Stimulated activated naive CD8-positive, alpha-beta T cell treated with anti-CD3 and anti-CD28 coated beads, Interleukin-15, amount 100 ng/mL, for 72 hours (primary cell): ENCODE data around the gene SVIL.
A peak's percentile ranks its signal among the peaks of the same experiment; 100 is the strongest.
"Not testable (repeated sequence)": the region's sequence is repeated elsewhere in the genome, so short reads cannot be mapped to it uniquely, and the experiment has no call there.

Source experiments
- ATAC-seq: fragments of 150-1000 bp; cut with Tn5 transposase; 2 replicates; pipeline ENCODE4 v1.10.0; 2021; ENCODE audit warnings: mild to moderate bottlenecking, moderate library complexity
- DNase-seq, 2 donors: peaks; one replicate each; pipeline ENCODE4 v3.0.0; 2021 to 2022
- H3K27ac Mint-ChIP-seq, 2 donors: one replicate each; pipeline ENCODE4 v1.8.0; 2022; ENCODE audit warnings: mild to moderate bottlenecking in 2 of 2, mixed read lengths in 2 of 2, moderate library complexity in 2 of 2
- H3K27me3 Mint-ChIP-seq: one replicate; pipeline ENCODE4 v1.8.0; 2022; ENCODE audit warnings: mixed read lengths
- H3K4me1 Mint-ChIP-seq: one replicate; pipeline ENCODE4 v1.8.0; 2022; ENCODE audit warnings: mild to moderate bottlenecking, mixed read lengths
- H3K4me3 Mint-ChIP-seq, 2 donors: one replicate each; pipeline ENCODE4 v1.8.0; 2022; ENCODE audit warnings: mild to moderate bottlenecking in 2 of 2, mixed read lengths in 2 of 2, moderate library complexity in 1 of 2
- H3K9me3 Mint-ChIP-seq, 2 donors: one replicate each; pipeline ENCODE4 v1.8.0; 2022; ENCODE audit warnings: mixed read lengths in 2 of 2

Gene SVIL

DNA sequence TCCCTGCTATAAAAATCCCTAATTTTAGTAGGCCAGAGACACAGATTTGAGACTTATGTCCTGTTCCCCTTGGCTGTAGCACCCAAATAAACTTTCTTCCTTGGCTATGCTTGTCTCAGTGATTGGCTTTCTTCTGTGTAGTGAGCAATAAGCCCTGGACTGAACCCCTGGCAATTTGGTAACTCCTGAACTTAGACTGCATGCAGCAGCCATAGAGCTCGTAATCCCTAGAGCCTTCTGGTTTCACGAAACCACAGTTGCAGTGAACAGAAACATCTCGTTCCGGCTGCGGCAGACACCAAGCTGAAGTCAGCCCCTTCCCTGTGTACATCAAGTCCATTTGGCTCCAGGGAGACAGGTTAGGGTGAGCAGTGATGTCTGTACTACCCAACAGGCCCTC, 173.7 kb downstream of the SVIL start:
- Mint-ChIP-seq H3K4me1 (peaks cover 5% of the 10 kb centered on the region), H3K27ac (peak overlapping the region in 1 of 2 donors; percentile 62), H3K9me3 (peaks cover 5 to 18% of the 10 kb centered on the region in 2 donors), H3K27me3 (no peaks in the 10 kb centered on the region), H3K4me3 (no peak overlapping the region)
- DNase-seq (no peak), ATAC-seq (no peak)

DNA sequence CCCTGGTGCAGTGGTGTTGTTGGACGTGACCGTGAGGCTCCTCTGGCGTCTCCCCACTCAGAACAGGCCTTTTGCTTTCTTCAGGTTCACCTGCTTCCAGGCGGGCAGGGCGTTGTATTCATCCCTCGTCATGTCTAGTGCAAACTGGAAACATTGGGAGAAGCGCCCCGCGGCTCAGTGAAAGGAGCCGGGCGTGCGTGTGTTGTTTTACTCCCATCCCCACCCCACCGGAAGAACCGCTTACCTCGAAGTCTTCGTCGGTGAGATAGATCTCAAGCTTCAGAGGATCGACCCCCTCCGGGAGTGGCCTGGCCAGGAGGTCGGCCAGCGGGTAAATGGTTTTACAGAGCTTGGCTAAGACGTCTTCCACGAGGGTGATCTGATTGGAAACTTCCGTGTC, 176.6 kb downstream of the SVIL start:
- not testable (repeated sequence) for ATAC-seq, H3K4me1 Mint-ChIP-seq

DNA sequence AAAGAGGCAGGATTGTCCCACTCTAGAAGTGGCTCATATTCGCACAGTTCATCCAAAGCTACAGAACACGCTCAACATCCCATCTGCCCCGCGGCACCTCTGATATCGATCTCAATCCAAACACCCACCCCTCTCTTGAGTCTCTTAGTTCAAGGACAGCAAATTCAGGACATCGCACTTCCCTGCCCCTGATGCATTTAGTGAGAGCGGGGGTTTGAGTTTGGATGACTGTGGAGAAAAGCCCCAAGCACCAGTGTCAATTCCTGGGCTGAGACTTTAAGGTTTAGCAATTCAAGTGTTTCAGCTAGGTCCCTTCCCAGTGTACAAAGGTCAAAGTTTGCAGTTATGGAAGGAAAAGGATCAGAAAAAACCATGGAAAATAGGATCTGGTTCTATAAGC, 179.7 kb downstream of the SVIL start:
- peaks cover 5% of the 10 kb centered on the region for H3K4me1 Mint-ChIP-seq
- H3K4me3 Mint-ChIP-seq, result no peak overlapping the region
- no peak overlapping the region for H3K27ac Mint-ChIP-seq
- ATAC-seq, result no peak
- H3K9me3 Mint-ChIP-seq, result peaks cover 3 to 6% of the 10 kb centered on the region in 2 donors
- DNase-seq, result no peak
- H3K27me3 Mint-ChIP-seq, result no peaks in the 10 kb centered on the region

More for the DNA sequence above, 176.6 kb downstream of the SVIL start:
- not testable (repeated sequence) for H3K27me3 Mint-ChIP-seq, DNase-seq, H3K4me3 Mint-ChIP-seq, H3K27ac Mint-ChIP-seq
- H3K9me3 Mint-ChIP-seq, result peaks cover 8 to 18% of the 10 kb centered on the region in 2 donors

DNA sequence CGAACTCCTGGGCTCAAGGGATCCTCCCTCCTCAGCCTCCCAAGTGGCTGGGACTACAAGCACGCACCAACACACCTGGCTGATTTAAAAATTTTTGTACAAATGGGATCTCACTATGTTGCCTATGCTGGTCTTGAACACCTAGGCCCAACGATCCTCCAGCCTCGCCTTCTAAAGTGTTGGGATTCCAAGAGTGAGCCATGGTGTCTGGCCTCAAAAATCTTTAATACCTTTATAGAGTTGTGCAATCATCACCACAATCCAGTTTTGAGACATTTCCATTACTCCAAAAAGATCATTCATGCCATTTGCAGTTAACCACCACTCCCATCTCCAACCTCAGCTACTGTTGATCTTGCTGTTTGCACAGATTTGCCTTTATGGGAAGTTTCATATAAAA, 180.5 kb downstream of the SVIL start:
- Mint-ChIP-seq H3K9me3 (peaks cover 0 to 3% of the 10 kb centered on the region in 2 donors), H3K27ac (no peak overlapping the region), H3K4me1 (peaks cover 2% of the 10 kb centered on the region), H3K4me3 (no peak overlapping the region), H3K27me3 (no peaks in the 10 kb centered on the region)
- ATAC-seq (no peak), DNase-seq (no peak)

DNA sequence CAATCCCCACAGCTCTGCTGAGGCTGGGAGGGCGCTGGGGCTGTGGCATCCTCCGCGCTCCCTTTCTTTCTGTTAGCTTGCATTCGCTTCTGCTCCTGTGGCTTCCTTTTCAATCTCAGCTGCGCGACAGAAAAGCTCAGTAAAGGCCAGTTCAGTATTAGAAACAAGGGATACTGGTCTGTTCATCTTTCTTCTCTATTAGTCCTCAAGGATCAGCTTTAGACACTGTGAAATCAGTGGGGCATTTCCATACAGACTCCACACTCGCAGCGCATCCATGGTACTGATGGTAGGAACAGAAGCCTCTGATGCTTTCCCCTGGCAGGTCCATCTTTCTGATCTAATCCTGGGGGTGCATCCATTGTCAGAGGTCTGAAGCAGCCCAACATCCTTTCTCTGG, 182.2 kb downstream of the SVIL start:
- ATAC-seq, result no peak
- peaks cover 8% of the 10 kb centered on the region for H3K4me1 Mint-ChIP-seq
- peaks cover 0 to 3% of the 10 kb centered on the region in 2 donors for H3K9me3 Mint-ChIP-seq
- DNase-seq, result no peak
- no peaks in the 10 kb centered on the region for H3K27me3 Mint-ChIP-seq
- H3K27ac Mint-ChIP-seq, result no peak overlapping the region
- H3K4me3 Mint-ChIP-seq, result no peak overlapping the region

DNA sequence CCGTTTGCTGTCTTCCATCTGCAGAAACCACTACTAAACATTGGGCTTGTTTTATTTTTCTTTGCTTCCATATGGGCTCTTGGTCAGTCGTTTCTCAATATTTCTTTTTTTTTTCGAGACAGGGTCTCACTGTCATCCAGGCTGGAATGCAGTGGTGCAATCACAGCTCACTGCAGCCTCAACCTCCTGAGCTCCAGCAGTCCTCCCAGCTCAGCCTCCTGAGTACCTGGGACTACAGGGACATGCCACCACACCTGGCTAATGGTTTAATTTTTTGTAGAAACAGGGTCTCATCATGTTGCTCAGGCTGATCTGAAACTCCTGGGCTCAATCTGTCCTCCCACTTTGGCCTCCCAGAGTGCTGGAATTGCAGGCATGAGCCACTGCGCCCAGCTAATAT, 182.8 kb downstream of the SVIL start:
- H3K9me3 Mint-ChIP-seq, result peaks cover 0 to 3% of the 10 kb centered on the region in 2 donors
- H3K4me1 Mint-ChIP-seq, result peaks cover 13% of the 10 kb centered on the region
- DNase-seq (no peak), ATAC-seq (no peak)
- H3K4me3 Mint-ChIP-seq, result no peak overlapping the region
- H3K27ac Mint-ChIP-seq, result no peak overlapping the region
- no peaks in the 10 kb centered on the region for H3K27me3 Mint-ChIP-seq

DNA sequence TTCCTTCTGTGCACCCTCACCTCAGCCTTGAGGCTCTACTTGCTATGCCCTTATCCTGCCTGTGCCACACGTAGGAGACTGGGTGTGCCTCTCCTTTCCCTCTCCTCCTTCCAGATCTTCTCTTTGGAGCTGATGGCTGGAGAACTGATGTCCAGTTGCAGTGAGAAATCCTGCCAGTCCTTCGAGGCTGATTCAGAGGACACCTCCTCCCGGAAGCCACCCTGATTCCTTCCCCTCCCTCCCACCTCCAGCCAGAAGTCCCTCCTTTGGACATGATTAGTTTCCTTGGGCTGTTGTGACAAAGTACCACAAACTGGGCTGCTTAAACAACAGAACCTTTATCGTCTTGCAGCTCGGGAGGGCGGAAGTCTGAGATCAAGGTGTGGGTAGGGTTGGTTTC, 184.4 kb downstream of the SVIL start:
- peaks cover 28% of the 10 kb centered on the region for H3K4me1 Mint-ChIP-seq
- no peaks in the 10 kb centered on the region for H3K27me3 Mint-ChIP-seq
- H3K4me3 Mint-ChIP-seq, result no peak overlapping the region
- peaks cover 0 to 3% of the 10 kb centered on the region in 2 donors for H3K9me3 Mint-ChIP-seq
- H3K27ac Mint-ChIP-seq, result no peak overlapping the region
- ATAC-seq (no peak), DNase-seq (no peak)

DNA sequence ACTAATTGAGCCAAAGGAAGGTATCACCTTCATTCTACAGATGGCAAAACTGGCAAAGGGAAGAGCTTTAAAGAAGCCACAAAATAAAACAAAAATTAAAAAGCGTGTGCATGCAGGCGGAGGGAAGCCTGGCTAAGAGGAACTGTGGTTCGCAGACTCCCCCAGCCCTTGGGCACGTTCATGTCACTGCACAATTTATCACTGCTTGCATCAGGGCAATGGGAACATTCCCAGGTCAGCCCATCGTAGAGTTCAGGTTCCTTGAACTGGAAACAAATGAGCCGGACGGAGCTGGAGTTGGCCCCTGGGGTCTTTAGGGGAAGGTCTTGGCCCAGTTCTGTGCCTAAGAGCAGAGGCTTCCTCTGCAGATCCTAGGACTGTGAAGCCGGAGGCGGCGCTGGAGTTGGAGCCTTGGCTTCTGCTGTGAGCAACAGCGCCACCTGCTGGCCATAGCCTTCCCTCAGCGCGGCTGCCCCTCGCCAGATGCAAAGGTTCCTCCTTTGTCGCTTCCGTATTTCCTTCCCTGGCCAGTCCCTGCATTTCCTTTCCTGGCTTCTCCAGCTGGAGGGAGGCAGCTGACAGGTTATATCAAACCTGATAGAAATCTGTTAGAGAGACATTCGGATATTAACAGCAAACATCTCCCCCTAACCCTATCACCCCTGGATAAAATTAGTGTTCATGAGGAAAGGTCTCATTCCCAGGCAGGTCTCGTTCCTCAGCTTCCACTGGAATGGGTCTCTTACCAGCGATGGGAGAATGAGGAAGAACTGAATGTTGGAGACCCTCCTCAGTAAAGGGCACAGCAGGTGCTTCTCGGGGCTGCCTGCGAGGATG, 185.8 kb downstream of the SVIL start:
- Mint-ChIP-seq H3K4me3 (peak overlapping the region in 1 of 2 donors; percentile 58), H3K27ac (peak overlapping the region in 1 of 2 donors; percentile 72), H3K4me1 (peaks cover 38% of the 10 kb centered on the region)
- ATAC-seq, result peak; percentile 80
- DNase-seq, result peak; percentile 69 to 76
- H3K9me3 Mint-ChIP-seq, H3K27me3 Mint-ChIP-seq: not testable (repeated sequence)

DNA sequence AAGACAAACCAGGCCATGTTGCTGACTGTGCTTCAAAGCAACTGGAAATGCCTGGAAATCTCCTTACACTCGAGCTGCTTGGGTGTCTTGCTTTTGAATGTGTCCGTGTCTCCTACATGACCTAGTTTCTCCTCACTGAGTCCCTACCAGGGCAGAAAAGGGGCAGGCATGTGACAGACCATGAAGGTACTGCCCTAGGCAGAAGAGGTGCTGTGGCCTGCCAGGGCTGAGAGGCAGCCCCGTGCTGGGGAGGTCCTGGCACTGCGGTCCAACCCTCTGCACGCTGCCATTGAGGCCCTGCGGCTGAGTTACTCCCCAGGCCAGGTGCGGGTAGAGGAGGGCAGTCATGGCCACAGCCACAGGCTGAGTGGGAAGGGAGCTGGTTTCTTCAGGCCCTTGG, 186.6 kb downstream of the SVIL start:
- ATAC-seq (no peak), DNase-seq (no peak)
- H3K4me1 Mint-ChIP-seq, result peaks cover 41% of the 10 kb centered on the region
- peak overlapping the region; percentile 35 to 46 for H3K27ac Mint-ChIP-seq
- H3K9me3 Mint-ChIP-seq, result no peaks in the 10 kb centered on the region
- no peak overlapping the region for H3K4me3 Mint-ChIP-seq
- H3K27me3 Mint-ChIP-seq, result no peaks in the 10 kb centered on the region

DNA sequence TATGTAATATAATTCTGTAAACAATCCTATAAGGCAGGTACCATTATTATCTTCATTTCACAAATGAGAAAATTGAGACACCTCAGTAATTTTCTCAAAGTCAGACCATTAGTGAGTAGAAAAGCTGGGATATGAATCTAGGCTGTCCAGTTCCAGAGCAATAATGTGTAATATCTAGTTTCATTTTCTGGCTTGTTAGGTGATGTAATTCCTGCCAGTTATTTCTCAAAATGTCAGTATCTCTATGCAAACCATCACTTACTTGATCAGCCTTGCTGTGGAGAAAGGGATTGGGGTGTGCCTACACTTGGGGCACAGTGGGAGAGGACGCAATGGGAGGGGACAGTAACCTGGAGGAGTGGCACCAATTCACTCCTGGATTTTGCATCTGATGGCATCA, 188.4 kb downstream of the SVIL start:
- Mint-ChIP-seq H3K9me3 (no peaks in the 10 kb centered on the region), H3K4me3 (peak overlapping the region; percentile 7 to 46), H3K27ac (peak overlapping the region; percentile 94 to 98), H3K27me3 (no peaks in the 10 kb centered on the region), H3K4me1 (peaks cover 41% of the 10 kb centered on the region)
- ATAC-seq (peak; percentile 66), DNase-seq (peak in 1 of 2 donors; percentile 23)

DNA sequence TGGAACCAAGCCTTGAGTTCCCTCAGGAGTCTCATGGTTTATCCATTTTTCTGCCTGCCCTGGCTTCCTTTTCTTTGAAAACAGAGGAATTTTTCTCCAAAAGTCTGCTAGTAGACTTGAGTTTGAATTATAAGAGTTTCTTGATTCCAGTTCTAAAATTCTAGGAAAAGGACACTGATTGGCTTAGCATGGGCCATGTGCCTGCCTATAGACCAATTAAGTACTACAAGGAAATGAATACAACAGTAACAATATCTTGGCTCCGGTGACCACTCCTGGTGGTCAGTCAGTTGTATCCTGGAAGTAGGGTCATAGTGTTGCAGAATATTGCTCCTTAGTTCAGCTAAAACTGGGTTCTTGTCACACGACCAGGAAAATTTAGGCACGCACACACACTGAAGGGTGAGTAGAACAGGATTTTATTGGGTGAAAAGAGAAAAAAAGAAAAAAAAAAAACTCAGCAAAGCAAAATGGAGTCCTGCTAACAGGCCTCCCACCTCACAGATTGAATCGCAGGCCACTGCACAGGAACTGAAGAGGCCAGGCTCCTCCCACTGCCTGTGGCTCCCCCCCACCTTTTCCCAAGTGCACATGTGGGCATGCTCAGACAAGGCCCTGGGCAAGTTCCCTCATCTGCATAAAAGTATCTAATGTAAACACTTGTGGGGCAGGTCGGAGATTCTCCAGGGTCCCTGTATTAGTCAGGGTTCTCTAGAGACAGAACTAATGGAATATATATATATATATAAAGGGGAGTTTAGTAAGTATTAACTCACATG, 190.8 kb downstream of the SVIL start:
- H3K4me3 Mint-ChIP-seq, result no peak overlapping the region
- peaks cover 3 to 5% of the 10 kb centered on the region in 2 donors for H3K9me3 Mint-ChIP-seq
- peak in 1 of 2 donors; percentile 40 for DNase-seq
- H3K27me3 Mint-ChIP-seq, result no peaks in the 10 kb centered on the region
- H3K27ac Mint-ChIP-seq, result peak overlapping the region; percentile 73 to 91
- no peak for ATAC-seq
- H3K4me1 Mint-ChIP-seq, result peaks cover 36% of the 10 kb centered on the region

DNA sequence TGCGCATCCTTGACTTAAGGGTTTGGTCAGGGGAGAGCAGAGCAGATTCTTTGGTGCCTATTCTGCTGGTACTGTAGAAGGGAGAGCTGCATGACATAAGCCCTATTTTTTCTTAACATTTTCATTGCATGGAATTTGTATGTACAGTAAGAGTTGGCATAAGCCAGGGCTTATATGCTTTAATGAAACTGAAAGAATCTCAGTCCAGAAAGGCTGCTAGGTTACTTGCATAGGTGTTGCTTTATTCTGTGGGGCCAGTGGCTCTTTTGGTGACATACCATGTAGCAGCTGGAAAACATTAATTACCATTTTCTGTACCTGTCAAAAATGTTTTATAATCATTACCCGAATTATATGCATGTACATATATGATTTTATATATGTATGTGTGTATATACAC, 193.8 kb downstream of the SVIL start:
- no peak overlapping the region for H3K27ac Mint-ChIP-seq
- peaks cover 22 to 23% of the 10 kb centered on the region in 2 donors for H3K9me3 Mint-ChIP-seq
- ATAC-seq (no peak), DNase-seq (no peak)
- no peaks in the 10 kb centered on the region for H3K27me3 Mint-ChIP-seq
- H3K4me1 Mint-ChIP-seq, result peaks cover 19% of the 10 kb centered on the region
- H3K4me3 Mint-ChIP-seq, result no peak overlapping the region

DNA sequence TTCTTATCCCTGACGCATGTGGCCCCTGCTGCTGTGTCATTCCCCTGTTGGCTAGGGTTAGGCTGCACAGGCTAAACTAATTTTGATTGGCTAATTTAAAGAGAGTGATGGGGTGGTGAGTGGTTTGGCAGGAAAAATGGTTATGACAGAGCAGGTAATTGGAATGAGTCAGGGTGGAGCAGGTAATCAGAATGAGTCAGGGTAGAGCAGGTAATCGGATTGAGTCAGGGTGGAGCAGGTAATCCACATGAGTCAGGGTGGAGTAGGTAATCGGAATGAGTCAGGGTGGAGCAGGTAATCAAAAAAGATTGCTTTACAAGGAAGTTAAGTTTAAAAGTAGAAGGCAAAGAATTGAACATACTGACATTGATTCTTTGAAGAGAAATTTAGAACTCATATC, 195.8 kb downstream of the SVIL start:
- peaks cover 26 to 29% of the 10 kb centered on the region in 2 donors for H3K9me3 Mint-ChIP-seq
- H3K4me1 Mint-ChIP-seq, H3K4me3 Mint-ChIP-seq, H3K27ac Mint-ChIP-seq, DNase-seq, ATAC-seq, H3K27me3 Mint-ChIP-seq: not testable (repeated sequence)

DNA sequence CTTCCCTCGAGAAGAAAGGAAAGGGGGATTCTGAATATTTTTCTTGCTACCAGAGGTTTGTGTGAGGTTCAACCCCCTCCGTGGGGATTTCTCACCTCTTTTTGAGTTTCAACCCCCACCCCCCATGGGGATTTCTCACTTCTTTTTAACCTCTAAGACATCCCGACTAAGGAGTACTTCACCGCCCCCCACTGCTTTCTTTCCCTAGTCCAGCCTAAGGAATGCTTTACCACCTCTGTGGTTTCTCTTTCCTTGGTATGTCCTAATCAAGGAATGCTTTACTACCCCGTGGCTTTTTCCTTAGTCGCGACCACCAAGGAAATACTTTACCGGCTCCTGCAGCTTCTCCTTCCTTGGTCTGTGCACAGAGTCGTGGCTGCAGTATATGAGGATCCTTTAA, 196.5 kb downstream of the SVIL start:
- H3K27ac Mint-ChIP-seq, result peak overlapping the region in 1 of 2 donors; percentile 46
- H3K27me3 Mint-ChIP-seq, result no peaks in the 10 kb centered on the region
- DNase-seq, result no peak
- H3K9me3 Mint-ChIP-seq, result peaks cover 26 to 29% of the 10 kb centered on the region in 2 donors
- no peak overlapping the region for H3K4me3 Mint-ChIP-seq
- H3K4me1 Mint-ChIP-seq, result no peaks in the 10 kb centered on the region
- no peak for ATAC-seq

DNA sequence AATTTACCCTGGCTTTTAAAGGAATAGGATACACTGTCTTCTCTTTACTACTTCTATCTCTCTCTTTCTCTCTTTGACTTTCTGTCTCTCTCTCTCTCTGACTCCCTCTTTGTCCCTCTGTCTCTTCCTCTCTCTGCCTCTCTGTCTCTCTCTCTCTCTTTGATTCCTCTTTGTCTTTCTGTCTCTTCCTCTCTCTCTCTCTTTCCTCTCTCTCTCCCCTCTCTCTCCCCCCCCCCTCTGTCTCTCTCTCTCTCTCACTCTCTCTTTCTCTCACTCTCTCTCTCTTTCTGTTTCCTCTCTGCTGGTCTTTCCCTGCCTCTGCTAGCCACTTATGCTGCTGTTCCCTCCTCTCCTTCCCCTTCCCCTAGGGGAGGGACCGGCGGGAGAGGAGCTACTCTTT, 196.9 kb downstream of the SVIL start:
- no peak for DNase-seq
- no peak for ATAC-seq
- Mint-ChIP-seq H3K4me1 (no peaks in the 10 kb centered on the region), H3K27me3 (no peaks in the 10 kb centered on the region), H3K9me3 (peaks cover 26 to 29% of the 10 kb centered on the region in 2 donors), H3K4me3 (no peak overlapping the region), H3K27ac (no peak overlapping the region)
